ENCODE measurements around the gene GABRB3.

GABRB3 gene

DNA sequence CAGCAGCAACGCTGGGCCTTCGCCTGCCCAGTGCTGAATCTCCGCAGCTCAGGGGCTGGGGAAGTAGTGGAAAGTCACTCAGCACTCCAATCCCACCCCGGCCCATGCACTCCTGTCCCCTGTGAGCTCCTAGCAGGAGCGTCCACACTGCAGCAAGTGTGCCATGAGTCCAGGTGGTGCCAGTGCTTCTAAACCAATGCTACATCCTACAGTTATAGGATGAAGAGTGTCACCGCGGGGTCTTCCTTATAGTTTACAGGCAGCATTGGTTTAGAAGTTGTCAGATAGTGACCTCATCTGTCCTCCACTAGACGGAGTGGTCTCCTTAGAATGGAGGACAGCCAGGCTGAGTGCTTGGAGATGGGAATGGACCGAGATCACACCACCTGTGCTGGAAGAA, 221.4 kb downstream of the GABRB3 start:
- DNase-seq = no peak

- no peak for DNase-seq
Observed at GRCh38 chr15:26550880-26551279, 222.0 kb downstream of the GABRB3 start.

DNA sequence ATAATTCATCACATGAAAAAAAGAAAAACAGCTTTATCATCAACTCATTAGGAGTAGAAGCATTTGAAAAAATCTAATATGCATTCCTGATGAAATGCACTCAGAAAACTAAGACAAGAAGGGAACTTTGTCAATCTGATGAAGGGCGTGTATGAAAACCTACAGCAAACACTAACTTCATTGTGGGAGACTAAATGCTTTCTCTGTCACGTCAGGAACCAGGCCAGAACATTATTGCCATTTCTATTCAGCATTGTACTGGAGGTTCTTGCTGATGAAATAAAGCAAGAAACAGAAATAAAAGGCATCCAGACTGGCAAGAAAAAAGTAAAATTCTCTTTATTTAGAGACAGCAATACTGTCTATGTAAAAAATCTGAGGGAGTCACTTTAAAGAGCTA, 235.2 kb downstream of the GABRB3 start:
- no peak for DNase-seq

DNA sequence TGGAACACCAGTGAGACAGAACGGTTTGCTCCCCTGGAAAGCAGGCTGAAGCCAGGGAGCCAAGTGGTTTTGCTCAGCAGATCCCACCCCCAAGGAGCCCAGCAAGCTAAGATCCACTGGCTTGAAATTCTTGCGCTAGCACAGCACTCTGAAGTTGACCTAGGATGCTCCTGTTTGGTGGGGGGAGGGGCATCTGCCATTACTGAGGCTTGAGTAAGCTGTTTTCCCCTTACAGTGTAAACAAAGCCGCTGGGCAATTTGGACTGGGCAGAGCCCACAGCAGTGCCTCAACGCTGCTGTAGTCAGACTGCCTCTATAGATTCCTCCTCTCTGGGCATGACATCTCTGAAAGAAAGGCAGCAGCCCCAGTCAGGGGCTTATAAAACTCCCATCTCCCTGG, 241.4 kb downstream of the GABRB3 start:
- no peak for DNase-seq

- DNase-seq = no peak
Observed at GRCh38 chr15:26525096-26525495, 247.8 kb downstream of the GABRB3 start.

- no peak for DNase-seq
Observed at GRCh38 chr15:26521691-26522198, 251.1 kb downstream of the GABRB3 start.

GRCh38 chr15:26521130-26521529, 251.7 kb downstream of the GABRB3 start:
- no peak for DNase-seq

GRCh38 chr15:26518885-26519284, 254.0 kb downstream of the GABRB3 start:
- DNase-seq = no peak

- no peak for DNase-seq
Observed at GRCh38 chr15:26516102-26516980, 256.5 kb downstream of the GABRB3 start.

DNA sequence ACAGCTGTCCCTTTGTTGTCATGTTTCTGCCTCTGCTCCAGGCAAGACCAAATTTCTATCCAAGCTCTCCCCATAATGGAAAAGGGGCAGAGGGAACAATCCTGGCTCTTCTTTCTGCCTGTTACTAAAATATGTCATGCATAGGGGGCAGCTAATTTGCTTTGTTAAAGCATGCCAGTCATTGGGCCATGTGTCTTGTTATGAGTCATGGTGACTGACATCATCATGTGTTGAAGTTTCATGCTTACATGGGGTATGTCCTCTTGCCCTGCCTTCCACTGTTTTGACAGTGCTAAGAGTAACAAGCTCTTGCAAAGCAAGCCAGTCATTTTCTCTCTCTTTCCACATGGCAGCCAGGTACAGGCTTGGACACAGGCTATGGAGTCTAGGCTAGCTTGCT, 268.9 kb downstream of the GABRB3 start:
- DNase-seq = no peak
